Measurements from ENCODE around the gene KIAA1755.

GRCh38 chr20:38302786-38303185 is 42.3 kb upstream of the KIAA1755 start:
- TF ChIP-seq EZH2phosphoT487 (IDR thresholded peaks at IDR 0.05; ENCODE audit: insufficient read depth, low read depth) (no peak), EZH2 (IDR thresholded peaks at IDR 0.05; ENCODE audit: insufficient read depth, poor library complexity, severe bottlenecking) (no peak)
